Measurements from ENCODE around the gene SLC10A7.

The SLC10A7 gene

GRCh38 chr4:146255874-146256273 lies 265.9 kb downstream of the SLC10A7 start:
- Histone ChIP-seq H3K9me3 (ENCODE audit: insufficient read depth, low read length) (no peaks in the 10 kb centered on the region), H3K79me2 (ENCODE audit: low read length) (no peaks in the 10 kb centered on the region), H3K4me2 (ENCODE audit: low read length) (no peak overlapping the region), H3K27me3 (ENCODE audit: low read depth, low read length) (no peaks in the 10 kb centered on the region), H3K9ac (ENCODE audit: low read length) (no peak overlapping the region), H4K20me1 (ENCODE audit: insufficient read depth, low read length) (no peaks in the 10 kb centered on the region), H3K4me1 (ENCODE audit: low read length) (no peaks in the 10 kb centered on the region), H3K4me3 (ENCODE audit: low read length) (no peak overlapping the region), H3K36me3 (replicated peaks; ENCODE audit: low read depth, low read length) (no peaks in the 10 kb centered on the region), H2AFZ (ENCODE audit: low read depth, low read length) (no peak overlapping the region), H3K27ac (ENCODE audit: low read length) (no peak overlapping the region)
- no peak for TF ChIP-seq CTCF (IDR thresholded peaks at IDR 0.05; ENCODE audit: low read depth, low read length)
- no peak for TF ChIP-seq EZH2phosphoT487 (IDR thresholded peaks at IDR 0.05; ENCODE audit: low read depth)

- H3K4me3 ChIP-seq (ENCODE audit: low read length) = no peak overlapping the region
- no peaks in the 10 kb centered on the region for H3K36me3 ChIP-seq (replicated peaks; ENCODE audit: low read depth, low read length)
- H3K27me3 ChIP-seq (ENCODE audit: low read depth, low read length) = no peaks in the 10 kb centered on the region
- no peak overlapping the region for H3K27ac ChIP-seq (ENCODE audit: low read length)
- no peaks in the 10 kb centered on the region for H4K20me1 ChIP-seq (ENCODE audit: insufficient read depth, low read length)
- no peaks in the 10 kb centered on the region for H3K4me1 ChIP-seq (ENCODE audit: low read length)
- H3K9me3 ChIP-seq (ENCODE audit: insufficient read depth, low read length) = no peaks in the 10 kb centered on the region
- no peak overlapping the region for H3K9ac ChIP-seq (ENCODE audit: low read length)
- no peak overlapping the region for H3K4me2 ChIP-seq (ENCODE audit: low read length)
- no peak for TF ChIP-seq EZH2phosphoT487 (IDR thresholded peaks at IDR 0.05; ENCODE audit: low read depth)
- no peak for TF ChIP-seq CTCF (IDR thresholded peaks at IDR 0.05; ENCODE audit: low read depth, low read length)
- H2AFZ ChIP-seq (ENCODE audit: low read depth, low read length) = no peak overlapping the region
- H3K79me2 ChIP-seq (ENCODE audit: low read length) = no peaks in the 10 kb centered on the region
These were observed 266.3 kb downstream of the SLC10A7 start for GRCh38 chr4:146255463-146255862.

GRCh38 chr4:146252969-146253611 lies 268.6 kb downstream of the SLC10A7 start:
- H3K36me3 ChIP-seq (replicated peaks; ENCODE audit: low read depth, low read length) = no peaks in the 10 kb centered on the region
- H3K9me3 ChIP-seq (ENCODE audit: insufficient read depth, low read length) = no peaks in the 10 kb centered on the region
- no peak overlapping the region for H3K9ac ChIP-seq (ENCODE audit: low read length)
- no peaks in the 10 kb centered on the region for H3K27me3 ChIP-seq (ENCODE audit: low read depth, low read length)
- no peak overlapping the region for H3K4me3 ChIP-seq (ENCODE audit: low read length)
- no peak overlapping the region for H2AFZ ChIP-seq (ENCODE audit: low read depth, low read length)
- no peaks in the 10 kb centered on the region for H4K20me1 ChIP-seq (ENCODE audit: insufficient read depth, low read length)
- H3K79me2 ChIP-seq (ENCODE audit: low read length) = no peaks in the 10 kb centered on the region
- H3K4me2 ChIP-seq (ENCODE audit: low read length) = no peak overlapping the region
- TF ChIP-seq CTCF (IDR thresholded peaks at IDR 0.05; ENCODE audit: low read depth, low read length) = no peak
- no peak for TF ChIP-seq EZH2phosphoT487 (IDR thresholded peaks at IDR 0.05; ENCODE audit: low read depth)
- H3K27ac ChIP-seq (ENCODE audit: low read length) = no peak overlapping the region
- no peaks in the 10 kb centered on the region for H3K4me1 ChIP-seq (ENCODE audit: low read length)

- Histone ChIP-seq H3K9me3 (ENCODE audit: insufficient read depth, low read length) (no peaks in the 10 kb centered on the region), H3K27ac (ENCODE audit: low read length) (no peak overlapping the region), H2AFZ (ENCODE audit: low read depth, low read length) (no peak overlapping the region), H3K4me2 (ENCODE audit: low read length) (no peak overlapping the region), H3K27me3 (ENCODE audit: low read depth, low read length) (no peaks in the 10 kb centered on the region), H3K79me2 (ENCODE audit: low read length) (no peaks in the 10 kb centered on the region), H3K4me1 (ENCODE audit: low read length) (peaks cover 9% of the 10 kb centered on the region), H3K9ac (ENCODE audit: low read length) (no peak overlapping the region), H3K36me3 (replicated peaks; ENCODE audit: low read depth, low read length) (no peaks in the 10 kb centered on the region), H3K4me3 (ENCODE audit: low read length) (no peak overlapping the region), H4K20me1 (ENCODE audit: insufficient read depth, low read length) (no peaks in the 10 kb centered on the region)
- TF ChIP-seq EZH2phosphoT487 (IDR thresholded peaks at IDR 0.05; ENCODE audit: low read depth) = no peak
- no peak for TF ChIP-seq CTCF (IDR thresholded peaks at IDR 0.05; ENCODE audit: low read depth, low read length)
These were observed 274.4 kb downstream of the SLC10A7 start for GRCh38 chr4:146247356-146247755.
